ENCODE results near the gene MAP3K5. TPM values are rescaled to one million over a fixed set of nuclear protein-coding genes. Genes with fewer than 3 reads are reported as not detected.

The MAP3K5 gene
- total and polyA plus RNA-seq, 2 of the 8 experiments (the other 6 are each of a cell fraction or from before 2014, with no cell fraction given) = 0.63 to 2.6 TPM

DNA sequence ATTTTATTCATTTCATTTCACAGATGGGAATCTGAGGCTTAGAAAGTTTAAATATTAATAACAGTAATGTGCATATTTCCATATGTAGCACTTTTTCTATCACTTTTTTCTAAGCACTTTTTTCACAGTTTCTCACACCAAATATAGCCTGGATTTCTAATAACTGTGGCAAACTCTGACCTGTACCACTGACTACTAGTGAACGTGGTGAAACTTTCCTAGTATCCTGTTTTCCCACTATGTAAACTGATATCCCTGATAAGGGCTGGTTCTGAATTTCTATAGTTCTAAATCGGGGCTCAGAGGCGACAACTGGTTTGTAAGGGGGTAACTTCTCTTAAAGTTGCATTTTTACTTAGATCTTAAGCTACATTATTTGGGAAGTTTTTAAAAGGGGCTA is 274.7 kb downstream of the MAP3K5 start:
- H4K5ac ChIP-seq (ENCODE audit: insufficient read length, low read depth, low read length) = no peak overlapping the region
- H3K4me1 ChIP-seq (replicated peaks in 1 of 4; ENCODE audit: control insufficient read depth in 3 of 4, insufficient read depth in 4 of 4, low read length in 3 of 4) = peaks cover 3 to 8% (median 4%) of the 10 kb centered on the region in 4 experiments; a peak in 6 of 7 replicates
- no peak overlapping the region for H3K18ac ChIP-seq (ENCODE audit: extremely low read depth, low read length)
- no peaks in the 10 kb centered on the region; a peak in 1 of 8 replicates for H3K36me3 ChIP-seq (ENCODE audit: control insufficient read depth in 2 of 4, insufficient read depth in 4 of 4, low read length in 3 of 4)
- H3K56ac ChIP-seq (replicated peaks; ENCODE audit: insufficient read length, low read depth, low read length) = no peak overlapping the region
- no peak overlapping the region for H3K23ac ChIP-seq (ENCODE audit: insufficient read length)
- no peak overlapping the region for H4K8ac ChIP-seq (ENCODE audit: extremely low read depth, insufficient read depth, low read length)
- no peak overlapping the region for H3K4me2 ChIP-seq (ENCODE audit: insufficient read depth in 1 of 2, low read depth in 2 of 2, low read length in 2 of 2)
- CTCF ChIA-PET (ENCODE audit: partially characterized antibody) = interaction anchor here (0.9 kb wide), 1 partner anchor 8 kb away, joined by 4 read pairs; no protein-coding TSS in a partner anchor
- no peak overlapping the region for H3K4ac ChIP-seq (replicated peaks; ENCODE audit: insufficient read length, low read depth, low read length)
- no peak overlapping the region for H3K4me3 ChIP-seq (ENCODE audit: extremely low read depth in 1 of 4, insufficient read depth in 2 of 4, low read depth in 3 of 4, low read length in 4 of 4)
- H3K9me3 ChIP-seq (ENCODE audit: insufficient read depth in 2 of 2, low read depth in 1 of 2, low read length in 1 of 2) = no peaks in the 10 kb centered on the region
- H3K27me3 ChIP-seq (replicated peaks in 1 of 4; ENCODE audit: control insufficient read depth in 3 of 4, extremely low read depth in 1 of 4, insufficient read depth in 3 of 4, low read length in 3 of 4) = no peaks in the 10 kb centered on the region
- H3K79me1 ChIP-seq (ENCODE audit: low read depth, low read length) = peaks cover 11% of the 10 kb centered on the region; the same call in 1 of the 2 replicates
- H4K91ac ChIP-seq (replicated peaks; ENCODE audit: insufficient read length, low read length) = no peak overlapping the region
- FAIRE-seq (no peak), DNase-seq (ENCODE audit: low read depth in 1 of 2, low spot score in 2 of 2) (no peak)
- H2BK12ac ChIP-seq (ENCODE audit: low read depth, low read length) = no peak overlapping the region
- H3K9ac ChIP-seq (replicated peaks in 1 of 4; ENCODE audit: extremely low read depth in 1 of 4, low read depth in 3 of 4, low read length in 3 of 4) = no peak overlapping the region
- H2AK5ac ChIP-seq (ENCODE audit: low read depth, low read length) = no peak overlapping the region
- no peak overlapping the region for H2AFZ ChIP-seq (ENCODE audit: low read length)
- no peaks in the 10 kb centered on the region for H3K23me2 ChIP-seq (ENCODE audit: low read depth, low read length)
- no peak overlapping the region for H3K27ac ChIP-seq (ENCODE audit: low read depth, low read length)
- no peak overlapping the region for H2BK5ac ChIP-seq (ENCODE audit: low read depth, low read length)
- H4K20me1 ChIP-seq (replicated peaks in 1 of 2; ENCODE audit: control insufficient read depth in 1 of 2, insufficient read depth in 2 of 2, low read length in 2 of 2) = peaks cover 0 to 1% of the 10 kb centered on the region in 2 experiments
- H2BK120ac ChIP-seq (replicated peaks; ENCODE audit: low read depth, low read length) = no peak overlapping the region
- POLR2A ChIA-PET (ENCODE audit: partially characterized antibody) = no interaction called here
- H3K14ac ChIP-seq (ENCODE audit: insufficient read length) = no peak overlapping the region
- H3K79me2 ChIP-seq (ENCODE audit: control insufficient read depth in 1 of 2, insufficient read depth in 2 of 2, low read length in 2 of 2) = peaks cover 5 to 92% of the 10 kb centered on the region in 2 experiments; a peak in 3 of 4 replicates
- WGBS, 2 experiments (ENCODE audit: extremely low coverage in 1 of 2, insufficient coverage in 1 of 2, insufficient read length in 1 of 2, insufficient replicate concordance in 2 of 2, low coverage in 1 of 2, low lambda C conversion rate in 2 of 2, missing lambda C conversion rate in 1 of 2) = 85% methylated on average over 3 of the region's 3 CpGs; no CpG with 5 or more reads in 1 of the 2 experiments
- H2BK20ac ChIP-seq (ENCODE audit: low read length) = no peak overlapping the region
- no peak overlapping the region for H2BK15ac ChIP-seq (ENCODE audit: low read length)
- TF ChIP-seq NRF1 (IDR thresholded peaks at IDR 0.05; ENCODE audit: low read depth, low read length) (no peak), HDAC6 (IDR thresholded peaks at IDR 0.05; ENCODE audit: low read depth, low read length) (no peak), CHD1 (IDR thresholded peaks at IDR 0.05; ENCODE audit: low read depth, low read length) (no peak), RNF2 (IDR thresholded peaks at IDR 0.05; ENCODE audit: borderline replicate concordance, low read depth, low read length, missing control alignments, poor library complexity, severe bottlenecking) (no peak), SUZ12 (IDR thresholded peaks at IDR 0.05; ENCODE audit: low read length) (no peak), TCF12 (IDR thresholded peaks at IDR 0.05; ENCODE audit: low read depth, low read length) (no peak), HDAC2 (IDR thresholded peaks at IDR 0.05; ENCODE audit: borderline replicate concordance in 1 of 2, low read depth in 2 of 2, low read length in 2 of 2) (no peak), CREB1 (IDR thresholded peaks at IDR 0.05) (no peak), TEAD4 (IDR thresholded peaks at IDR 0.05; ENCODE audit: low read depth, low read length) (no peak), SP1 (IDR thresholded peaks at IDR 0.05; ENCODE audit: low read depth, low read length) (no peak), BCL11A (IDR thresholded peaks at IDR 0.05; ENCODE audit: low read depth in 2 of 2, low read length in 2 of 2) (no peak), RXRA (IDR thresholded peaks at IDR 0.05; ENCODE audit: insufficient read depth, low read depth, low read length) (no peak), CBX5 (IDR thresholded peaks at IDR 0.05; ENCODE audit: low read depth, low read length) (no peak), SIN3A (conservative IDR thresholded peaks at IDR 0.05 in 1 of 2, IDR thresholded peaks at IDR 0.05 in 1 of 2; ENCODE audit: low read depth in 1 of 2, low read length in 2 of 2) (no peak)

Measured in H1 (cell line).